ENCODE data around the gene CADM1.

GRCh38 chr11:115523727-115524399, 19.6 kb upstream of the CADM1 start:
- TF ChIP-seq CTCF (IDR thresholded peaks at IDR 0.05) (no peak), POLR2A (IDR thresholded peaks at IDR 0.05) (no peak), EP300 (IDR thresholded peaks at IDR 0.05) (no peak)
